IMR-90 (cell line): ENCODE results near the gene HRH2. TPM values are rescaled to one million over a fixed set of nuclear protein-coding genes. Genes with fewer than 3 reads are reported as not detected.

Experiments used
- ATAC-seq: fragments of 200-7000 bp; cut with Tn5 transposase; 2 replicates; pipeline ENCODE4 v1.9.1; 2020; ENCODE audit warnings: low read depth, mild to moderate bottlenecking, moderate library complexity
- BruUV-seq: library from RNA; stranded (reverse); fragments of 400-500 nt; replicated peaks from 2 replicates; lab custom pipeline; 2021; lab: Mats Ljungman, UMichigan
- CTCF ChIA-PET: fragments of 300-600 bp; formaldehyde crosslinking; extraction: SDS; loops from one replicate; lab custom pipeline; 2021; ENCODE audit warnings: antibody characterized with exemption; lab: Yijun Ruan, JAX
- POLR2A ChIA-PET: fragments of 300-600 bp; sonication (Branson Sonifier 250); formaldehyde crosslinking; loops from one replicate; lab custom pipeline; 2022; ENCODE audit warnings: antibody characterized with exemption; ENCODE audit not compliant: unreplicated experiment; lab: Charles Lee
- DNase-seq: peaks from one replicate; pipeline ENCODE4 v3.0.0; 2013
- H2AFZ ChIP-seq: replicated peaks from 2 replicates; pipeline ENCODE3; 2013; ENCODE audit warnings: low read length, mild to moderate bottlenecking; ENCODE audit not compliant: poor library complexity
- H2AK5ac ChIP-seq: 2 replicates; pipeline ENCODE4 v1.6.1; 2013; ENCODE audit warnings: low read depth, low read length, inconsistent platforms
- H2AK9ac ChIP-seq: replicated peaks from 2 replicates; pipeline ENCODE3; 2013; ENCODE audit warnings: mild to moderate bottlenecking, low read depth, low read length, moderate library complexity; ENCODE audit not compliant: poor library complexity
- H2BK120ac ChIP-seq: 2 replicates; pipeline ENCODE4 v1.6.1; 2013; ENCODE audit warnings: low read depth, low read length, inconsistent platforms
- H2BK15ac ChIP-seq: 3 replicates; pipeline ENCODE4 v1.6.1; 2013; ENCODE audit warnings: low read depth, low read length, inconsistent platforms
- H2BK20ac ChIP-seq: 2 replicates; pipeline ENCODE4 v1.6.1; 2013; ENCODE audit warnings: low read depth, mild to moderate bottlenecking, inconsistent platforms, low read length, moderate library complexity
- H2BK5ac ChIP-seq: 2 replicates; pipeline ENCODE4 v1.6.1; 2013; ENCODE audit warnings: mild to moderate bottlenecking, low read depth, low read length, inconsistent platforms; ENCODE audit not compliant: poor library complexity, severe bottlenecking
- H3K14ac ChIP-seq: replicated peaks from 2 replicates; pipeline ENCODE4 v1.6.1; 2013; ENCODE audit warnings: low read depth, low read length, inconsistent platforms
- H3K18ac ChIP-seq: 2 replicates; pipeline ENCODE4 v1.6.1; 2013; ENCODE audit warnings: low read depth, low read length, control low read depth
- H3K23ac ChIP-seq: 2 replicates; pipeline ENCODE4 v1.6.1; 2013; ENCODE audit warnings: low read depth, low read length, inconsistent platforms
- H3K27ac ChIP-seq: 2 replicates; pipeline ENCODE4 v1.5.1; 2013; ENCODE audit warnings: mild to moderate bottlenecking, control low read depth, low read length; ENCODE audit not compliant: insufficient read depth
- H3K27me3 ChIP-seq: 2 replicates; pipeline ENCODE4 v1.6.1; 2013; ENCODE audit warnings: low read length; ENCODE audit not compliant: control insufficient read depth, insufficient read depth
- H3K36me3 ChIP-seq: 2 replicates; pipeline ENCODE4 v1.6.1; 2013; ENCODE audit warnings: low read length, mixed read lengths; ENCODE audit not compliant: control insufficient read depth, insufficient read depth
- H3K4ac ChIP-seq: 2 replicates; pipeline ENCODE4 v1.6.1; 2013; ENCODE audit warnings: low read depth, low read length, inconsistent platforms
- H3K4me1 ChIP-seq: 2 replicates; pipeline ENCODE4 v1.6.1; 2013; ENCODE audit warnings: low read length, mixed read lengths; ENCODE audit not compliant: control insufficient read depth, insufficient read depth
- H3K4me2 ChIP-seq: 2 replicates; pipeline ENCODE4 v1.6.1; 2013; ENCODE audit warnings: low read depth, mild to moderate bottlenecking, control low read depth, low read length, moderate library complexity
- H3K4me3 ChIP-seq: 2 replicates; pipeline ENCODE4 v1.5.1; 2013; ENCODE audit warnings: low read depth, mild to moderate bottlenecking, control low read depth, low read length, moderate library complexity; ENCODE audit not compliant: insufficient read depth
- H3K56ac ChIP-seq: 2 replicates; pipeline ENCODE4 v1.6.1; 2013; ENCODE audit warnings: low read length, inconsistent platforms; ENCODE audit not compliant: insufficient read depth; ENCODE audit errors: extremely low read depth
- H3K79me1 ChIP-seq, 2 experiments: 2 replicates each; pipeline ENCODE4 v1.6.1; 2013; ENCODE audit warnings: low read length in 2 of 2, inconsistent platforms in 1 of 2, low read depth in 1 of 2
- H3K9ac ChIP-seq: 2 replicates; pipeline ENCODE4 v1.6.1; 2013; ENCODE audit warnings: low read depth, low read length, control low read depth
- H3K9me1 ChIP-seq: 2 replicates; pipeline ENCODE4 v1.6.1; 2013; ENCODE audit warnings: low read length, inconsistent platforms; ENCODE audit not compliant: insufficient read depth
- H3K9me3 ChIP-seq: 2 replicates; pipeline ENCODE4 v1.6.1; 2013; ENCODE audit warnings: low read length; ENCODE audit not compliant: control insufficient read depth, insufficient read depth
- H4K20me1 ChIP-seq: 2 replicates; pipeline ENCODE4 v1.6.1; 2013; ENCODE audit warnings: low read length, inconsistent platforms; ENCODE audit not compliant: insufficient read depth
- H4K5ac ChIP-seq: 2 replicates; pipeline ENCODE4 v1.6.1; 2013; ENCODE audit warnings: mild to moderate bottlenecking, low read depth, low read length, control low read depth
- H4K8ac ChIP-seq, 2 experiments: 2 replicates each; pipeline ENCODE4 v1.6.1; 2013; ENCODE audit warnings: low read depth in 2 of 2, low read length in 2 of 2, control low read depth in 1 of 2, inconsistent platforms in 1 of 2
- H4K91ac ChIP-seq: 2 replicates; pipeline ENCODE4 v1.6.1; 2013; ENCODE audit warnings: low read depth, low read length, inconsistent platforms; ENCODE audit not compliant: insufficient read depth
- CHD1 ChIP-seq: IDR thresholded peaks from 2 replicates; pipeline ENCODE4 v1.6.1; 2012; ENCODE audit warnings: low read depth, low read length, improper control_type of control experiment
- MAFK ChIP-seq: IDR thresholded peaks from 2 replicates; pipeline ENCODE4 v1.6.1; 2012; ENCODE audit warnings: low read depth, low read length, improper control_type of control experiment
- MXI1 ChIP-seq: IDR thresholded peaks from 2 replicates; pipeline ENCODE4 v1.6.1; 2012; ENCODE audit warnings: low read depth, mild to moderate bottlenecking, low read length, moderate library complexity, borderline replicate concordance
- RAD21 ChIP-seq: IDR thresholded peaks from 2 replicates; pipeline ENCODE4 v1.6.1; 2012; ENCODE audit warnings: low read length, improper control_type of control experiment
- RCOR1 ChIP-seq: IDR thresholded peaks from 2 replicates; pipeline ENCODE4 v1.6.1; 2012; ENCODE audit warnings: mild to moderate bottlenecking, low read length, improper control_type of control experiment; ENCODE audit not compliant: insufficient replicate concordance
- RFX5 ChIP-seq: IDR thresholded peaks from 2 replicates; pipeline ENCODE4 v1.8.0; 2012; ENCODE audit warnings: low read depth, mild to moderate bottlenecking, low read length, moderate library complexity
- SMC3 ChIP-seq: fragments of 150-350 bp; IDR thresholded peaks from 2 replicates; pipeline ENCODE4 v1.6.1; 2016; ENCODE audit warnings: low read depth, mild to moderate bottlenecking, antibody characterized with exemption, low read length, moderate library complexity
- WGBS, 2 experiments: methylation state at CpG; one replicate each; pipeline versions ENCODE4 v1.1.5 to v1.1.7; 2013; ENCODE audit warnings: missing lambda C conversion rate in 2 of 2; ENCODE audit not compliant: insufficient read length in 1 of 2; ENCODE audit errors: extremely low coverage in 2 of 2; 5-methylcytosine and 5-hydroxymethylcytosine counted together
- dilution Hi-C: fragments of 300-500 bp; cut with HindIII; formaldehyde crosslinking; loops from one replicate; pipeline ENCODE4 v1.14.3; 2018; ENCODE audit warnings: low sequenced_read_pairs; ENCODE audit not compliant: unreplicated experiment
- in situ Hi-C: fragments of 300-500 bp; cut with MboI; formaldehyde crosslinking; loops from 3 replicates; pipeline ENCODE4 v1.14.3; 2019; ENCODE audit warnings: low sequenced_read_pairs, inconsistent platforms, mixed read lengths
- intact Hi-C: fragments of 100-400 bp; cut with micrococcal nuclease; formaldehyde crosslinking; loops from 2 replicates; pipeline ENCODE4 v1.10.0; 2022
- polyA plus RNA-seq, 3 experiments: library from polyadenylated mRNA; depleted of rRNA; stranded (reverse); fragments of >200 nt; gene quantifications; 2 replicates each; pipeline ENCODE4 v1.2.3, GENCODE V29; 2012; ENCODE audit warnings: low replicate concordance in 1 of 3
- total RNA-seq: library from RNA; depleted of rRNA; stranded (reverse); fragments of >200 nt; gene quantifications from 2 replicates; pipeline ENCODE4 v1.2.3, GENCODE V29; 2012
- TF ChIP-seq, protein P1 (sequence below): fragments of 150-350 bp; IDR thresholded peaks from 2 replicates; pipeline ENCODE4 v1.6.1; 2017; ENCODE audit warnings: mild to moderate bottlenecking, antibody characterized with exemption, low read length, low read depth

HRH2 gene
- total and polyA plus RNA-seq, 2 of the 4 experiments (the other 2 are of a cell fraction), result not detected

DNA sequence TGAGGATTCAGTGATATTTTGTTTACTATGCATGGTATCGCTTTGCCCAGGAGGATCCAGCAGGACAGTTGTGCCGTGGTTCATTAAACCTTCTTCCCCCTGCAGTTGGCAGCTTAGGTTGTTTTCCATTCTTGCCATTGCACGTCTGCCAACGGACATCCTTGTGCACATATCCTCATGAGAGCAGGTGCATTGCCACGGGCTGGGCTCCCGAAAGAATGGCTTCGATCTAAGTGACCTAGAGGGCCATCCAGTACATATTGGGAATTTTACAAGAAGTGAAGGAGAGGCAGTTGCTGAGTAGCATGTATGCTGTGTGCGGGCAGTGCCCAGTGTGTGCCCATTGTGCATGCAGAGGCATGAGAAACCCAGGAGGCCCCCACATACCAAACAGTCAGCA is 22.1 kb downstream of the HRH2 start:
- Histone ChIP-seq H3K36me3 (no peaks in the 10 kb centered on the region), H3K4me3 (no peak overlapping the region), H2AK5ac (no peak overlapping the region), H2AFZ (no peak overlapping the region), H3K18ac (no peak overlapping the region), H4K20me1 (no peaks in the 10 kb centered on the region), H2BK5ac (no peak overlapping the region), H3K4me2 (no peak overlapping the region), H3K9me3 (peaks cover 3% of the 10 kb centered on the region; the same call in 1 of the 2 replicates), H4K5ac (no peak overlapping the region), H3K4me1 (no peaks in the 10 kb centered on the region), H3K79me1 (no peaks in the 10 kb centered on the region), H3K23ac (no peak overlapping the region), H3K9ac (no peak overlapping the region), H2AK9ac (no peak overlapping the region), H2BK15ac (no peak overlapping the region), H3K56ac (no peak overlapping the region), H3K27me3 (no peaks in the 10 kb centered on the region), H4K91ac (no peak overlapping the region), H2BK120ac (no peak overlapping the region), H3K9me1 (no peaks in the 10 kb centered on the region), H3K14ac (no peak overlapping the region), H3K4ac (no peak overlapping the region), H2BK20ac (no peak overlapping the region), H4K8ac (no peak overlapping the region), H3K27ac (no peak overlapping the region)
- ChIA-PET POLR2A (no interaction called here), CTCF (no interaction called here)
- 40% methylated on average over 2 of the region's 8 CpGs; no CpG with 5 or more reads in 1 of the 2 experiments for WGBS, 2 experiments
- intact Hi-C loops, result no loop called here
- no peak for DNase-seq
- in situ Hi-C loops, result no loop called here
- TF ChIP-seq MAFK (no peak), RCOR1 (no peak), RFX5 (no peak), CHD1 (no peak), RAD21 (no peak), MXI1 (no peak), SMC3 (no peak)
- TF ChIP-seq, protein P1, sequence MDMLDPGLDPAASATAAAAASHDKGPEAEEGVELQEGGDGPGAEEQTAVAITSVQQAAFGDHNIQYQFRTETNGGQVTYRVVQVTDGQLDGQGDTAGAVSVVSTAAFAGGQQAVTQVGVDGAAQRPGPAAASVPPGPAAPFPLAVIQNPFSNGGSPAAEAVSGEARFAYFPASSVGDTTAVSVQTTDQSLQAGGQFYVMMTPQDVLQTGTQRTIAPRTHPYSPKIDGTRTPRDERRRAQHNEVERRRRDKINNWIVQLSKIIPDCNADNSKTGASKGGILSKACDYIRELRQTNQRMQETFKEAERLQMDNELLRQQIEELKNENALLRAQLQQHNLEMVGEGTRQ, result no peak
- dilution Hi-C loops, result no loop called here
- no peak for ATAC-seq
- BruUV-seq, result no TSS peak
